HepG2 (cell line): ENCODE results near the gene TNFSF10. TPM values are rescaled to one million over a fixed set of nuclear protein-coding genes. Genes with fewer than 3 reads are reported as not detected.

ENCODE experiments used
- BRCA1 ChIP-seq: sonication (generic); formaldehyde crosslinking; IDR thresholded peaks from 2 replicates; pipeline ENCODE4 v1.4.0; 2020; ENCODE audit warnings: missing genetic modification reagents
- CREB1 ChIP-seq, 2 experiments: fragments of 450-650 bp in 1 of 2; IDR thresholded peaks; 2 replicates each; pipeline ENCODE4 v1.6.1; 2016 to 2017; ENCODE audit warnings: control low read depth in 1 of 2, mild to moderate bottlenecking in 1 of 2, missing compliant biosample characterization in 1 of 2, missing genetic modification characterization in 1 of 2
- CREM ChIP-seq, 2 experiments: sonication (generic) in 1 of 2; formaldehyde crosslinking in 1 of 2; IDR thresholded peaks; 2 replicates each; pipeline versions ENCODE4 v1.4.0 to v1.6.1; 2016 to 2020; ENCODE audit warnings: antibody characterized with exemption in 1 of 2, mild to moderate bottlenecking in 1 of 2, missing genetic modification reagents in 1 of 2
- EP300 ChIP-seq, 3 experiments: sonication (generic) in 1 of 3; formaldehyde crosslinking in 1 of 3; IDR thresholded peaks; 2 replicates each; pipeline versions ENCODE4 v1.5.1 to v1.6.1; 2011 to 2020; ENCODE audit warnings: low read depth in 2 of 3, low read length in 2 of 3, borderline replicate concordance in 1 of 3, improper control_type of control experiment in 1 of 3, mild to moderate bottlenecking in 1 of 3, missing genetic modification reagents in 1 of 3, moderate library complexity in 1 of 3
- GATAD2A ChIP-seq: IDR thresholded peaks from 2 replicates; pipeline ENCODE4 v1.6.1; 2016
- KAT8 ChIP-seq: IDR thresholded peaks from 2 replicates; pipeline ENCODE4 v1.6.1; 2016; ENCODE audit warnings: missing genetic modification reagents, missing compliant biosample characterization
- KDM4B ChIP-seq: sonication (generic); formaldehyde crosslinking; IDR thresholded peaks from 2 replicates; pipeline ENCODE4 v1.4.0; 2020; ENCODE audit warnings: missing genetic modification reagents
- SALL1 ChIP-seq: sonication (generic); formaldehyde crosslinking; IDR thresholded peaks from 2 replicates; pipeline ENCODE4 v1.8.0; 2022; ENCODE audit warnings: mild to moderate bottlenecking, missing genetic modification reagents
- SP1 ChIP-seq, 2 experiments: fragments of 450-650 bp in 1 of 2; sonication (generic) in 1 of 2; formaldehyde crosslinking in 1 of 2; IDR thresholded peaks; 2 replicates each; pipeline versions ENCODE4 v1.4.0 to v1.6.1; 2016 to 2020; ENCODE audit warnings: missing genetic modification reagents in 1 of 2
- SP5 ChIP-seq: IDR thresholded peaks from 2 replicates; pipeline ENCODE4 v1.6.1; 2016; ENCODE audit warnings: low read depth, borderline replicate concordance
- THAP11 ChIP-seq: IDR thresholded peaks from 2 replicates; pipeline ENCODE4 v1.6.1; 2016; ENCODE audit warnings: missing biosample characterization, missing genetic modification reagents
- ZBTB3 ChIP-seq: sonication (generic); formaldehyde crosslinking; IDR thresholded peaks from 2 replicates; pipeline ENCODE4 v1.4.0; 2020; ENCODE audit warnings: low read depth, mild to moderate bottlenecking, moderate library complexity, missing genetic modification reagents, borderline replicate concordance
- ZKSCAN8 ChIP-seq: IDR thresholded peaks from 2 replicates; pipeline ENCODE4 v1.6.1; 2016; ENCODE audit warnings: borderline replicate concordance, missing genetic modification reagents, missing compliant biosample characterization
- ZNF354B ChIP-seq: sonication (generic); formaldehyde crosslinking; IDR thresholded peaks from 2 replicates; pipeline ENCODE4 v1.8.0; 2022; ENCODE audit warnings: mild to moderate bottlenecking, missing genetic modification reagents
- ZNF546 ChIP-seq: sonication (generic); formaldehyde crosslinking; conservative IDR thresholded peaks from 2 replicates; pipeline ENCODE4 v1.8.1; 2023; ENCODE audit warnings: mild to moderate bottlenecking, missing genetic modification reagents
- polyA plus RNA-seq, 8 experiments: library from polyadenylated mRNA; depleted of rRNA in 3 of 8; stranded (reverse) in 7 of 8; unstranded in 1 of 8; fragments of >200 nt; fragmentation: Illumina TruSeq in 4 of 8; extraction: Trizol in 4 of 8; gene quantifications; 2 replicates each; pipeline versions ENCODE4 v1.2.1 to v1.2.3, GENCODE V29; 2011 to 2016; ENCODE audit warnings: low read depth in 4 of 8, missing spikeins in 1 of 8, mixed read lengths in 1 of 8; ENCODE audit not compliant: insufficient read depth in 1 of 8
- total RNA-seq, 5 experiments: library from RNA; depleted of rRNA; stranded (reverse); fragments of >200 nt; fragmentation: Illumina TruSeq; extraction: Trizol; gene quantifications; 2 replicates each; pipeline ENCODE4 v1.2.3, GENCODE V29; 2016; ENCODE audit warnings: low read depth in 1 of 5
- TF ChIP-seq, protein P1 (sequence below): sonication (generic); formaldehyde crosslinking; conservative IDR thresholded peaks from 2 replicates; pipeline ENCODE4 v1.8.0; 2022; ENCODE audit warnings: missing genetic modification reagents
- TF ChIP-seq, protein P2 (sequence below): IDR thresholded peaks from 2 replicates; pipeline ENCODE4 v1.4.0; 2020; ENCODE audit warnings: mild to moderate bottlenecking, missing genetic modification reagents

TNFSF10 gene
- total and polyA plus RNA-seq, 2 of the 13 experiments (the other 11 are each of a cell fraction or from before 2014, with no cell fraction given), result 8.4 to 9.9 TPM

DNA sequence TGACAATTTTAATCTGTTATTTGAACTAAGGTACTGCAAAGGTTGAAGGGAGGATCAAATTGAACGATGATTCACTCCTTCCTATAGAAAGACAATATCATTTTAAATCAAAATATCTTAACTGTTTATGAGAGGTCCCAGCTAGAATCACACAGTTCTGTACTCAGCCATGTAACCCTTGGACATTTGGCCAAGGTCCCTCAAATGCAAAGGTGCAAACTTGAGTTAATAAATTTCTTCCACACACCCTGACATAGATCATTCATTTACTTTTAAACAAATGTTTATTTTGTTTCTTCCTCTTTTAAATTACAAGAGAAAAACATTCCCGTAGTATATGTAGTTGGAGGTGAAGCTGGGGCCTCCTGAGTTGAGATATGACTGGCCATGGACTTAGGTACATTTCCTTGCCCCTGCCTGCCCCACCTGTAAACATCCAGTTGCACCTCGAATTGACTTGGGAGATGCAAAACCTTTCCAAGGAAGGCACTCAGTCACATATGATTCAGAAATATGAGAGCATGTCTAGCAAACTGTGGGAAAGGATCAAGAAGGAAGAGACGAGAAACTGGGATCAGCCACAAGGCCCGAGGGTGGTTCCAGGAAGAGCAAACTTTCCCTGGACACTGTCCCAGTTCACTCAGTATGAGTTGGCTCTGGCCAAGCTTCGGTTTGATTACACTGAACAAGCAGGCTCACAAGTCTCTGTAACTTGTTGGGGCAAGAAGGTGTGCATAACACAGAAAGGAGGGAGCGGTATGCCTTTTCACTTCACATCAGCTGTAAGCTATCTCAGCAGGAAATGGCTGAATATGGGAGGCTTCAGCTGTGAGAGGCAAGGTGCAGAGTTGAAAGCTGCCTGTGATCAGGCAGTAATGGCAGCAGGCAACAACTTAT, 6.7 kb downstream of the TNFSF10 start (continued):
- TF ChIP-seq CREB1 (IDR thresholded peaks at IDR 0.05), result no peak
- TF ChIP-seq CREB1 (CRISPR knock-in tag; IDR thresholded peaks at IDR 0.05), result 0 out of 2 replicates have a peak, but pooled peaks have one; percentile 31
- TF ChIP-seq ZBTB3 (CRISPR knock-in tag), result no peak
- no peak for TF ChIP-seq THAP11 (CRISPR knock-in tag)
- TF ChIP-seq, protein P1, sequence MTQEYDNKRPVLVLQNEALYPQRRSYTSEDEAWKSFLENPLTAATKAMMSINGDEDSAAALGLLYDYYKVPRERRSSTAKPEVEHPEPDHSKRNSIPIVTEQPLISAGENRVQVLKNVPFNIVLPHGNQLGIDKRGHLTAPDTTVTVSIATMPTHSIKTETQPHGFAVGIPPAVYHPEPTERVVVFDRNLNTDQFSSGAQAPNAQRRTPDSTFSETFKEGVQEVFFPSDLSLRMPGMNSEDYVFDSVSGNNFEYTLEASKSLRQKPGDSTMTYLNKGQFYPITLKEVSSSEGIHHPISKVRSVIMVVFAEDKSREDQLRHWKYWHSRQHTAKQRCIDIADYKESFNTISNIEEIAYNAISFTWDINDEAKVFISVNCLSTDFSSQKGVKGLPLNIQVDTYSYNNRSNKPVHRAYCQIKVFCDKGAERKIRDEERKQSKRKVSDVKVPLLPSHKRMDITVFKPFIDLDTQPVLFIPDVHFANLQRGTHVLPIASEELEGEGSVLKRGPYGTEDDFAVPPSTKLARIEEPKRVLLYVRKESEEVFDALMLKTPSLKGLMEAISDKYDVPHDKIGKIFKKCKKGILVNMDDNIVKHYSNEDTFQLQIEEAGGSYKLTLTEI, result no peak
- peak; percentile 10; the same call in 1 of the 2 replicates for TF ChIP-seq GATAD2A (CRISPR knock-in tag)
- TF ChIP-seq SP5 (CRISPR knock-in tag), result no peak
- TF ChIP-seq ZNF354B (CRISPR knock-in tag), result no peak
- no peak for TF ChIP-seq BRCA1 (CRISPR knock-in tag)
- no peak for TF ChIP-seq KAT8 (CRISPR knock-in tag)
- no peak for TF ChIP-seq SP1 (IDR thresholded peaks at IDR 0.05)
- no peak for TF ChIP-seq SP1 (CRISPR knock-in tag; IDR thresholded peaks at IDR 0.05)
- TF ChIP-seq EP300 (IDR thresholded peaks at IDR 0.05; ENCODE audit: low read depth in 2 of 2, low read length in 2 of 2), result peak in 1 of 2 experiments; percentile 52; a peak in 2 of 4 replicates
- no peak for TF ChIP-seq EP300 (CRISPR knock-in tag; IDR thresholded peaks at IDR 0.05; ENCODE audit: borderline replicate concordance)
- TF ChIP-seq CREM (IDR thresholded peaks at IDR 0.05), result no peak
- no peak for TF ChIP-seq CREM (CRISPR knock-in tag; IDR thresholded peaks at IDR 0.05)
- TF ChIP-seq ZNF546, result no peak
- TF ChIP-seq, protein P2, sequence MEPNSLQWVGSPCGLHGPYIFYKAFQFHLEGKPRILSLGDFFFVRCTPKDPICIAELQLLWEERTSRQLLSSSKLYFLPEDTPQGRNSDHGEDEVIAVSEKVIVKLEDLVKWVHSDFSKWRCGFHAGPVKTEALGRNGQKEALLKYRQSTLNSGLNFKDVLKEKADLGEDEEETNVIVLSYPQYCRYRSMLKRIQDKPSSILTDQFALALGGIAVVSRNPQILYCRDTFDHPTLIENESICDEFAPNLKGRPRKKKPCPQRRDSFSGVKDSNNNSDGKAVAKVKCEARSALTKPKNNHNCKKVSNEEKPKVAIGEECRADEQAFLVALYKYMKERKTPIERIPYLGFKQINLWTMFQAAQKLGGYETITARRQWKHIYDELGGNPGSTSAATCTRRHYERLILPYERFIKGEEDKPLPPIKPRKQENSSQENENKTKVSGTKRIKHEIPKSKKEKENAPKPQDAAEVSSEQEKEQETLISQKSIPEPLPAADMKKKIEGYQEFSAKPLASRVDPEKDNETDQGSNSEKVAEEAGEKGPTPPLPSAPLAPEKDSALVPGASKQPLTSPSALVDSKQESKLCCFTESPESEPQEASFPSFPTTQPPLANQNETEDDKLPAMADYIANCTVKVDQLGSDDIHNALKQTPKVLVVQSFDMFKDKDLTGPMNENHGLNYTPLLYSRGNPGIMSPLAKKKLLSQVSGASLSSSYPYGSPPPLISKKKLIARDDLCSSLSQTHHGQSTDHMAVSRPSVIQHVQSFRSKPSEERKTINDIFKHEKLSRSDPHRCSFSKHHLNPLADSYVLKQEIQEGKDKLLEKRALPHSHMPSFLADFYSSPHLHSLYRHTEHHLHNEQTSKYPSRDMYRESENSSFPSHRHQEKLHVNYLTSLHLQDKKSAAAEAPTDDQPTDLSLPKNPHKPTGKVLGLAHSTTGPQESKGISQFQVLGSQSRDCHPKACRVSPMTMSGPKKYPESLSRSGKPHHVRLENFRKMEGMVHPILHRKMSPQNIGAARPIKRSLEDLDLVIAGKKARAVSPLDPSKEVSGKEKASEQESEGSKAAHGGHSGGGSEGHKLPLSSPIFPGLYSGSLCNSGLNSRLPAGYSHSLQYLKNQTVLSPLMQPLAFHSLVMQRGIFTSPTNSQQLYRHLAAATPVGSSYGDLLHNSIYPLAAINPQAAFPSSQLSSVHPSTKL, result peak; percentile 39; the same call in 1 of the 2 replicates
- peak; percentile 77 for TF ChIP-seq SALL1 (CRISPR knock-in tag)
- no peak for TF ChIP-seq ZKSCAN8
- no peak for TF ChIP-seq KDM4B
